HuH-7.5 (cell line): Measurements from ENCODE around the gene STOML3.
"Not testable (repeated sequence)": the region's sequence is repeated elsewhere in the genome, so short reads cannot be mapped to it uniquely, and the experiment has no call there.

Experiments used
- DNase-seq: peaks from one replicate; pipeline ENCODE4 v3.0.0; 2011; ENCODE audit warnings: low spot score

Gene STOML3

GRCh38 chr13:38990693-38991092 is at the start of gene STOML3:
Gene STOML3, minus strand, starts transcription at chr13:38990831. Its CDS starts 110 bp downstream, at chr13:38990721.
- DNase-seq: no peak

- DNase-seq: no peak
These were observed 49.6 kb upstream of the STOML3 start for GRCh38 chr13:39040206-39040605.

- no peak for DNase-seq
These were observed 48.4 kb upstream of the STOML3 start for GRCh38 chr13:39039041-39039440.

- peak; percentile 6 for DNase-seq
These were observed 48.0 kb upstream of the STOML3 start for GRCh38 chr13:39038569-39039030.

GRCh38 chr13:39037880-39038568 is 47.4 kb upstream of the STOML3 start, which contains the start of the genes NHLRC3 and PROSER1:
Gene NHLRC3, plus strand, starts transcription at chr13:39038456. Its CDS starts 184 bp downstream, at chr13:39038640.
Gene PROSER1, minus strand, starts transcription at chr13:39038089. Its CDS starts 847 bp downstream, at chr13:39037242.
- peak; percentile 43 for DNase-seq

- peak; percentile 18 for DNase-seq
These were observed 46.8 kb upstream of the STOML3 start for GRCh38 chr13:39037410-39037879.

- DNase-seq: no peak
These were observed 45.6 kb upstream of the STOML3 start for GRCh38 chr13:39036212-39036611.

GRCh38 chr13:39035799-39036198 is 45.2 kb upstream of the STOML3 start:
- DNase-seq: no peak

- DNase-seq: no peak
These were observed 44.6 kb upstream of the STOML3 start for GRCh38 chr13:39035204-39035603.

GRCh38 chr13:39034085-39034484 is 43.5 kb upstream of the STOML3 start:
- DNase-seq: no peak

GRCh38 chr13:39032150-39032549 is 41.5 kb upstream of the STOML3 start:
- DNase-seq: no peak

- no peak for DNase-seq
These were observed 34.8 kb upstream of the STOML3 start for GRCh38 chr13:39025433-39025839.

GRCh38 chr13:39023761-39024160 is 33.1 kb upstream of the STOML3 start:
- no peak for DNase-seq

GRCh38 chr13:39023316-39023715 is 32.7 kb upstream of the STOML3 start:
- DNase-seq: no peak

GRCh38 chr13:39020853-39021462 is 30.3 kb upstream of the STOML3 start:
- no peak for DNase-seq

GRCh38 chr13:39016787-39017186 is 26.2 kb upstream of the STOML3 start:
- DNase-seq: peak; percentile 19

- no peak for DNase-seq
These were observed 25.5 kb upstream of the STOML3 start for GRCh38 chr13:39016087-39016486.

GRCh38 chr13:39013462-39013861 is 22.8 kb upstream of the STOML3 start:
- no peak for DNase-seq

GRCh38 chr13:39012608-39013007 is 22.0 kb upstream of the STOML3 start:
- no peak for DNase-seq

GRCh38 chr13:39006371-39007111 is 15.9 kb upstream of the STOML3 start:
- DNase-seq: not testable (repeated sequence)

GRCh38 chr13:38998739-38999138 is 8.1 kb upstream of the STOML3 start:
- no peak for DNase-seq

GRCh38 chr13:38993381-38993780 is 2.8 kb upstream of the STOML3 start:
- no peak for DNase-seq

- DNase-seq: no peak
These were observed 9.5 kb downstream of the STOML3 start for GRCh38 chr13:38981096-38981495.
